K562 (cell line): ENCODE results near the gene THADA. TPM values are rescaled to one million over a fixed set of nuclear protein-coding genes. Genes with fewer than 3 reads are reported as not detected.
A peak's percentile ranks its signal among the peaks of the same experiment; 100 is the strongest.

Source experiments
- CHD1 ChIP-seq: fragments of 200-600 bp; sonication (generic); IDR thresholded peaks from one replicate; pipeline ENCODE4 v1.6.1; 2012; ENCODE audit warnings: mild to moderate bottlenecking, moderate library complexity, low read length, inconsistent platforms
- CHD4 ChIP-seq: fragments of 200-600 bp; sonication (generic); IDR thresholded peaks from 3 replicates; pipeline ENCODE4 v1.6.1; 2012; ENCODE audit warnings: low read depth, mild to moderate bottlenecking, mixed read lengths, low read length, inconsistent platforms; ENCODE audit not compliant: insufficient read depth, insufficient replicate concordance, poor library complexity, severe bottlenecking
- E2F3 ChIP-seq: fragments of 250-450 bp; sonication (Bioruptor Pico); IDR thresholded peaks from 2 replicates; pipeline ENCODE4 v1.4.0; 2020; ENCODE audit warnings: mild to moderate bottlenecking
- ETV5 ChIP-seq: sonication (generic); formaldehyde crosslinking; IDR thresholded peaks from 2 replicates; pipeline ENCODE4 v1.4.0; 2020; ENCODE audit warnings: low read depth, mild to moderate bottlenecking, missing genetic modification reagents
- FIP1L1 ChIP-seq: fragments of 200-400 bp; formaldehyde crosslinking; IDR thresholded peaks from 2 replicates; pipeline ENCODE4 v1.6.1; 2018; ENCODE audit warnings: mild to moderate bottlenecking, low read depth, low read length; ENCODE audit not compliant: poor library complexity, severe bottlenecking
- IFI16 ChIP-seq: fragments of 250-450 bp; sonication (Bioruptor Pico); IDR thresholded peaks from 2 replicates; pipeline ENCODE4 v2.1.2; 2022; ENCODE audit warnings: mild to moderate bottlenecking, inconsistent platforms
- NR2C2 ChIP-seq, 2 experiments: fragments of 200-800 bp in 1 of 2; sonication (Bioruptor generic) in 1 of 2; sonication (generic) in 1 of 2; formaldehyde crosslinking in 1 of 2; IDR thresholded peaks; 2 replicates each; pipeline versions ENCODE4 v1.6.1 to v1.8.0; 2016 to 2022; ENCODE audit warnings: mild to moderate bottlenecking in 1 of 2, missing compliant biosample characterization in 1 of 2, missing genetic modification characterization in 1 of 2, missing genetic modification reagents in 1 of 2
- POLR2G ChIP-seq: fragments of 200-400 bp; formaldehyde crosslinking; IDR thresholded peaks from 2 replicates; pipeline ENCODE4 v1.6.1; 2017; ENCODE audit warnings: low read depth, mild to moderate bottlenecking, antibody characterized with exemption, low read length, moderate library complexity
- RHOXF2B ChIP-seq: fragments of 250-450 bp; sonication (Bioruptor Pico); conservative IDR thresholded peaks from 2 replicates; pipeline ENCODE4 v1.5.1; 2021
- SLC30A9 ChIP-seq: fragments of 250-450 bp; sonication (Bioruptor Pico); IDR thresholded peaks from 2 replicates; pipeline ENCODE4 v1.8.0; 2022; ENCODE audit warnings: mild to moderate bottlenecking, moderate library complexity
- U2AF1 ChIP-seq: fragments of 200-400 bp; formaldehyde crosslinking; optimal IDR thresholded peaks from 2 replicates; pipeline ENCODE3; 2017; ENCODE audit warnings: mild to moderate bottlenecking, low read depth, low read length, moderate library complexity
- ZFX ChIP-seq: sonication (generic); formaldehyde crosslinking; IDR thresholded peaks from 2 replicates; pipeline ENCODE4 v1.8.0; 2022; ENCODE audit warnings: mild to moderate bottlenecking, missing genetic modification reagents, moderate library complexity
- ZNF239 ChIP-seq: fragments of 250-450 bp; sonication (Bioruptor Pico); IDR thresholded peaks from 2 replicates; pipeline ENCODE4 v1.4.0; 2020; ENCODE audit warnings: mild to moderate bottlenecking
- polyA plus RNA-seq, 8 experiments: library from polyadenylated mRNA; depleted of rRNA in 4 of 8; stranded (reverse) in 5 of 8; unstranded in 3 of 8; fragments of >200 nt; fragmentation: Nextera tagmentation in 2 of 8; fragmentation: Illumina TruSeq in 1 of 8; extraction: Ambion mirVana in 2 of 8; extraction: Trizol in 1 of 8; gene quantifications; 2 replicates each; pipeline versions ENCODE4 v1.2.1 to v1.2.3, GENCODE V29; 2011 to 2014; ENCODE audit warnings: inconsistent platforms in 1 of 8, missing spikeins in 1 of 8
- total RNA-seq, 7 experiments: library from RNA; depleted of rRNA in 6 of 7; stranded (reverse); fragments of >200 nt in 6 of 7; fragmentation: Illumina TruSeq in 2 of 7; extraction: Trizol in 2 of 7; gene quantifications; 2 replicates each; pipeline versions ENCODE4 v1.2.1 to v1.2.3, GENCODE V29; 2011 to 2021; ENCODE audit warnings: low replicate concordance in 1 of 7
- TF ChIP-seq, protein P1 (sequence below), 2 experiments: IDR thresholded peaks; 2 replicates each; pipeline ENCODE4 v1.6.1; 2012; ENCODE audit warnings: improper control_type of control experiment in 2 of 2, low read depth in 2 of 2, low read length in 2 of 2, borderline replicate concordance in 1 of 2
- TF ChIP-seq, protein P2 (sequence below): IDR thresholded peaks from 2 replicates; pipeline ENCODE4 v1.6.1; 2012; ENCODE audit warnings: low read depth, low read length, improper control_type of control experiment, borderline replicate concordance
- TF ChIP-seq, protein P3 (sequence below): fragments of 250-450 bp; sonication (Bioruptor Pico); IDR thresholded peaks from 2 replicates; pipeline ENCODE4 v1.5.0; 2021
- TF ChIP-seq, protein P4 (sequence below): sonication (generic); formaldehyde crosslinking; IDR thresholded peaks from 2 replicates; pipeline ENCODE4 v1.8.1; 2023; ENCODE audit warnings: mild to moderate bottlenecking, missing genetic modification reagents, moderate library complexity
- TF ChIP-seq, protein P5 (sequence below): fragments of 250-450 bp; sonication (Bioruptor Pico); IDR thresholded peaks from 2 replicates; pipeline ENCODE4 v1.4.0; 2020; ENCODE audit warnings: mild to moderate bottlenecking, moderate library complexity

THADA gene
- total and polyA plus RNA-seq, 9 of the 15 experiments (the other 6 are each of a cell fraction or from before 2014, with no cell fraction given): 17.8 to 34.7 (median 31.9) TPM

DNA sequence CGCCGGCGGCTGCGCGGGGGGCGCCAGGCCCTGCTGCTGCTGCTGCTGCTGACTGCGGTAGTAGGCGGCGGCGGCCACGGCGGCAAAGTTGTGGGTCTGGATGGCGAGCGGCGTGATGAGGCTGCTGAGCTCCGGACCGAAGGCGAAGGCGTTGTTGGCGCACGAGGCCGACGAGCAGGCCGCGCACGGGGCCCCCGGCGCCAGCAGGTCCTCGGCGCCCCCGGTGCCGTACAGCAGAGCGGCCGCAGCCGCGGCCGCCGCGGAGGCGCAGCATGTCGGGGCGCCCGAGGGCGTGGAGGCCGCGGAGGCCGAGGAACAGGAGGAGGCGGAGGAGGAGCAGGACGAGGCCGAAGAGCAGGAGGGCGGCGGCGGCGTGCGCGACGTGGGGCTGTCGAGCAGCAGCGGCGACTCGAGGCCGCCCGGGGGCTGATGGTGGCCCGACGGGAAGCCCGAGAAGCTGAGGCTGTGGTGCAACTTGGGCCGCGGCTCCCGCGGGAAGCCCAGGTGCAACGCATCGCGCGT is 371.2 kb downstream of the THADA start (continued):
- TF ChIP-seq POLR2G (peak; percentile 57), U2AF1 (peak; percentile 40), E2F3 (CRISPR knock-in tag) (0 out of 2 replicates have a peak, but pooled peaks have one; percentile 20), CHD4 (no peak), SLC30A9 (CRISPR knock-in tag) (0 out of 2 replicates have a peak, but pooled peaks have one; percentile 22), RHOXF2B (CRISPR knock-in tag) (no peak), FIP1L1 (peak; percentile 13), ETV5 (CRISPR knock-in tag) (0 out of 2 replicates have a peak, but pooled peaks have one; percentile 39), ZNF239 (CRISPR knock-in tag) (no peak), IFI16 (CRISPR knock-in tag) (no peak), CHD1 (no peak), ZFX (CRISPR knock-in tag) (peak; percentile 63), NR2C2 (CRISPR knock-in tag; IDR thresholded peaks at IDR 0.05) (no peak), NR2C2 (tag; IDR thresholded peaks at IDR 0.05) (peak; percentile 41; the same call in 1 of the 2 replicates)
- TF ChIP-seq, protein P1, sequence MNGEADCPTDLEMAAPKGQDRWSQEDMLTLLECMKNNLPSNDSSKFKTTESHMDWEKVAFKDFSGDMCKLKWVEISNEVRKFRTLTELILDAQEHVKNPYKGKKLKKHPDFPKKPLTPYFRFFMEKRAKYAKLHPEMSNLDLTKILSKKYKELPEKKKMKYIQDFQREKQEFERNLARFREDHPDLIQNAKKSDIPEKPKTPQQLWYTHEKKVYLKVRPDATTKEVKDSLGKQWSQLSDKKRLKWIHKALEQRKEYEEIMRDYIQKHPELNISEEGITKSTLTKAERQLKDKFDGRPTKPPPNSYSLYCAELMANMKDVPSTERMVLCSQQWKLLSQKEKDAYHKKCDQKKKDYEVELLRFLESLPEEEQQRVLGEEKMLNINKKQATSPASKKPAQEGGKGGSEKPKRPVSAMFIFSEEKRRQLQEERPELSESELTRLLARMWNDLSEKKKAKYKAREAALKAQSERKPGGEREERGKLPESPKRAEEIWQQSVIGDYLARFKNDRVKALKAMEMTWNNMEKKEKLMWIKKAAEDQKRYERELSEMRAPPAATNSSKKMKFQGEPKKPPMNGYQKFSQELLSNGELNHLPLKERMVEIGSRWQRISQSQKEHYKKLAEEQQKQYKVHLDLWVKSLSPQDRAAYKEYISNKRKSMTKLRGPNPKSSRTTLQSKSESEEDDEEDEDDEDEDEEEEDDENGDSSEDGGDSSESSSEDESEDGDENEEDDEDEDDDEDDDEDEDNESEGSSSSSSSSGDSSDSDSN (IDR thresholded peaks at IDR 0.05; ENCODE audit: borderline replicate concordance in 1 of 2, low read depth in 2 of 2, low read length in 2 of 2): peak in 1 of 2 experiments; percentile 67; a peak in 2 of 4 replicates
- TF ChIP-seq, protein P2, sequence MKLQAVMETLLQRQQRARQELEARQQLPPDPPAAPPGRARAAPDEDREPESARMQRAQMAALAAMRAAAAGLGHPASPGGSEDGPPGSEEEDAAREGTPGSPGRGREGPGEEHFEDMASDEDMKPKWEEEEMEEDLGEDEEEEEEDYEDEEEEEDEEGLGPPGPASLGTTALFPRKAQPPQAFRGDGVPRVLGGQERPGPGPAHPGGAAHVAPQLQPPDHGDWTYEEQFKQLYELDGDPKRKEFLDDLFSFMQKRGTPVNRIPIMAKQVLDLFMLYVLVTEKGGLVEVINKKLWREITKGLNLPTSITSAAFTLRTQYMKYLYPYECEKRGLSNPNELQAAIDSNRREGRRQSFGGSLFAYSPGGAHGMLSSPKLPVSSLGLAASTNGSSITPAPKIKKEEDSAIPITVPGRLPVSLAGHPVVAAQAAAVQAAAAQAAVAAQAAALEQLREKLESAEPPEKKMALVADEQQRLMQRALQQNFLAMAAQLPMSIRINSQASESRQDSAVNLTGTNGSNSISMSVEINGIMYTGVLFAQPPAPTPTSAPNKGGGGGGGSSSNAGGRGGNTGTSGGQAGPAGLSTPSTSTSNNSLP: no peak
- TF ChIP-seq, protein P3, sequence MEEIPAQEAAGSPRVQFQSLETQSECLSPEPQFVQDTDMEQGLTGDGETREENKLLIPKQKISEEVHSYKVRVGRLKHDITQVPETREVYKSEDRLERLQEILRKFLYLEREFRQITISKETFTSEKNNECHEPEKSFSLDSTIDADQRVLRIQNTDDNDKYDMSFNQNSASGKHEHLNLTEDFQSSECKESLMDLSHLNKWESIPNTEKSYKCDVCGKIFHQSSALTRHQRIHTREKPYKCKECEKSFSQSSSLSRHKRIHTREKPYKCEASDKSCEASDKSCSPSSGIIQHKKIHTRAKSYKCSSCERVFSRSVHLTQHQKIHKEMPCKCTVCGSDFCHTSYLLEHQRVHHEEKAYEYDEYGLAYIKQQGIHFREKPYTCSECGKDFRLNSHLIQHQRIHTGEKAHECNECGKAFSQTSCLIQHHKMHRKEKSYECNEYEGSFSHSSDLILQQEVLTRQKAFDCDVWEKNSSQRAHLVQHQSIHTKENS (CRISPR knock-in tag): no peak
- TF ChIP-seq, protein P4, sequence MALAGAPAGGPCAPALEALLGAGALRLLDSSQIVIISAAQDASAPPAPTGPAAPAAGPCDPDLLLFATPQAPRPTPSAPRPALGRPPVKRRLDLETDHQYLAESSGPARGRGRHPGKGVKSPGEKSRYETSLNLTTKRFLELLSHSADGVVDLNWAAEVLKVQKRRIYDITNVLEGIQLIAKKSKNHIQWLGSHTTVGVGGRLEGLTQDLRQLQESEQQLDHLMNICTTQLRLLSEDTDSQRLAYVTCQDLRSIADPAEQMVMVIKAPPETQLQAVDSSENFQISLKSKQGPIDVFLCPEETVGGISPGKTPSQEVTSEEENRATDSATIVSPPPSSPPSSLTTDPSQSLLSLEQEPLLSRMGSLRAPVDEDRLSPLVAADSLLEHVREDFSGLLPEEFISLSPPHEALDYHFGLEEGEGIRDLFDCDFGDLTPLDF: no peak
- TF ChIP-seq, protein P5, sequence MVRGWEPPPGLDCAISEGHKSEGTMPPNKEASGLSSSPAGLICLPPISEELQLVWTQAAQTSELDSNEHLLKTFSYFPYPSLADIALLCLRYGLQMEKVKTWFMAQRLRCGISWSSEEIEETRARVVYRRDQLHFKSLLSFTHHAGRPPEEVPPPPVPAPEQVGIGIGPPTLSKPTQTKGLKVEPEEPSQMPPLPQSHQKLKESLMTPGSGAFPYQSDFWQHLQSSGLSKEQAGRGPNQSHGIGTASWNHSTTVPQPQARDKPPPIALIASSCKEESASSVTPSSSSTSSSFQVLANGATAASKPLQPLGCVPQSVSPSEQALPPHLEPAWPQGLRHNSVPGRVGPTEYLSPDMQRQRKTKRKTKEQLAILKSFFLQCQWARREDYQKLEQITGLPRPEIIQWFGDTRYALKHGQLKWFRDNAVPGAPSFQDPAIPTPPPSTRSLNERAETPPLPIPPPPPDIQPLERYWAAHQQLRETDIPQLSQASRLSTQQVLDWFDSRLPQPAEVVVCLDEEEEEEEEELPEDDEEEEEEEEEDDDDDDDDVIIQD (CRISPR knock-in tag): no peak
